ENCODE measurements around the gene GART.

GART gene

GRCh38 chr21:33458861-33459260 is 83.1 kb downstream of the GART start:
- DNase-seq: peak; percentile 3

GRCh38 chr21:33455686-33456446 is 86.1 kb downstream of the GART start:
- DNase-seq: peak; percentile 3

All from activated CD8-positive, alpha-beta memory T cell treated with anti-CD3 and anti-CD28 coated beads for 24 hours (primary cell).